ENCODE measurements around the gene CARS1.

Gene CARS1

DNA sequence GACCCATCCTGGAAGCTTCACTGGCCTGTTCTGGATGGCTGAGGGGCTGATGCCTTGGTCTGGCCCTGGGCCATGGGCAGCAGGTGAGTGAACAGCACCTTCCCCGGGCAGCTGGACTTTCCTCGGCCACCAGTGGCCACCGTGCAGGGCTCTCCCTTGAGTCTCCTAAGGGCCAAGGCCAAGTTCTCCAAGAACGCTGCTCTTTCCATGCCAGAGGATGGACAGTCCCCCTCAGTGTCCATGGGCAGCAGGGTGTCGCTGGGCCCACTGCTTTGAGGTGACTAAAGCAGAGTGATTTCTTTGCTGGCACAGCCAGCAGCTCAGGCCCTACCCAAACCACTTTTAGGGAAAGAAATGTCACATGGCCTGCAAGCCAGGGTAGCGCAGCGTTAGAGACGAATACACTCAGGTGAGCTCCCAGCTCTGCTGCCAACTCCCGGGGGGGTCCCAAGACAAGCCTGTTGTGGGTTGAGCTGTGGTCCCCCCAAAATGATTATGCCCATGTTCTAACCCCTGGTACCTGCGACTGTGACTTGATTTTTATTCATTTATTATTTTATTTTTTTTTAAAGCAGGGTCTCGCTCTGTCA lies 3.3 kb upstream of the CARS1 start:
- DNase-seq (ENCODE audit: low spot score), result no peak

- no peak for DNase-seq (ENCODE audit: low spot score)
Observed at GRCh38 chr11:3058753-3059664, 1.8 kb upstream of the CARS1 start.

- DNase-seq (ENCODE audit: low spot score), result peak; percentile 20
Observed at GRCh38 chr11:3056296-3057068, 741 bp downstream of the CARS1 start.

DNA sequence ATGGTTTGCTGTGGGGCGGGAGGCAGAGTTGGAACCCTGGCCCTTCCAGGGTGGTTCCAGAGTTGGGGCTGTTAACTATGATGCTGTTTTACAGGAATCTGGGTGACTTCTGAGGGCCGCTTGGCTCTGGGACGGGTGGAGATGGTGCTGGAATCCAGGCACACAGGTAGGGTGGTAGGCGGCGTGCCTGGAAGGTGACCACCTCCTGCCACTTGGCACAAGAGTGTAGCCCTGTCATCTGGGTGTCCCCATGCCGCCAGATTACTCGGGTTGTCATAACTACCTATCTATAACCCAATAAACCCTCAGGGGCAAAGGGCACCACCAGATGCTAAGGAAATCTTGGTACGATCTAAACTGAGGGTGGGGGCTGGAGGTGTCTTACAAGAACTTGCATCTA lies 1.3 kb downstream of the CARS1 start:
- DNase-seq (ENCODE audit: low spot score), result no peak

DNA sequence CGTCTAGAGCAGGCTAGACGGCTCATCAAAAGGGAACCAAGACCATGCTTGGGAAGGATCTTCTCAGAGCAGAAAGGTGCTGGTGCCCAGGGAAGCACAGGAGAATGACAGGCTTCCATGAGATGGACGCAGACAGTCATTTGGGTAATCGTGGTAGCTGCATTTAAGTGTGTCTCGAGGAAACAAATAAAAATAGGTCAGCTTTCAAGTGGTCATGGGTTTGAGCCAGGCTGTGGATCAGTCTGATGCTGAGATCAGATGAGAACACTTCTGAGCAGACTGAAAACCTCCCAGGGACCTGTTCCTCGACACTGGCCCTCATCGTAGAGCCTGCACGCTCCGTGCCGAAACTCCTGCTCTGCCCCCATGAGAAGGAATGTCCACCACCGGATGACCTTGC lies 4.7 kb downstream of the CARS1 start:
- no peak for DNase-seq (ENCODE audit: low spot score)

GRCh38 chr11:3052109-3052479 lies 5.1 kb downstream of the CARS1 start:
- DNase-seq (ENCODE audit: low spot score), result no peak

DNA sequence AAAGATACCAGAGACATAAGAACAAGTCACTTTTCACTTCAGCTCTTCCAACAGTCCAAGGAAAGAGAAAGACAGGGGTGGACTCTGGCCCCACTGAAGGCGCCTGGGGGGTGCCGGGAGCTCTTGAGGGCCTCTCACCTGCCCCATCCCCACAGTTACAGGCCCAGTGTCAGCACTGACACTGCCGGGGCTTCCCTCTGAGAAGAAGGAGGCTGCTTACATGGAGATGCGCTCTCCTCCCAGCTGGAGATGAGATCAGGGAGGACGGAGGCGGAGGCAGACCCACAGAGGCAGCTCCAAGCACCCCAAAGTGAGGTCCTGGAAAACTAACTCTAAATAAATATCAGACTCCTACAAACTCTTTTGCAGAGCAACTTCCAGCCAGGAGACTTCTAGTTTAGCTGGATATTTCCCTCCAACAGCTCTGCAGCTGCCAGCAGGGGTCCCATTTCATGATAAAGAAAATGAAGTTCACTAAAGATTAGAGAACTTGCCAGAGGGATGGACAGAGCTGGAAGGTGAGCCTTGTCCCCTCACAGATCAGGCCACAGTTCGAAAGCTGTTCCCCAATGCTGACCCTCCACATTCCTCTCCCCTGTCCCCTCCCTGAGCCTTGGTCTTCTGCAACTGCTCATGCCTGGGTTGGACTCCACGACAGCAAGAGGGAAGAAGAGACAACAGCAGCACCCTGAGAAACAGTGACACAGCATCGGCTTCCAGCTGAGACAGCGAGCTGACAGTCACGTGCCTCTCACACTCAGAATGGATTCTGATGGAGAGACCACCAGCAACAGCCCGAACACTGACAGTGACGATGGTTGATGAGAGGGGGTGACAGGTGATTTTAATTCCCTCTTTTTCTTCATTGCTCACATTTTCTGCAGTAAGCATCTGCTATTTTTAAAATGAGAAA lies 5.8 kb downstream of the CARS1 start:
- DNase-seq (ENCODE audit: low spot score), result no peak

DNA sequence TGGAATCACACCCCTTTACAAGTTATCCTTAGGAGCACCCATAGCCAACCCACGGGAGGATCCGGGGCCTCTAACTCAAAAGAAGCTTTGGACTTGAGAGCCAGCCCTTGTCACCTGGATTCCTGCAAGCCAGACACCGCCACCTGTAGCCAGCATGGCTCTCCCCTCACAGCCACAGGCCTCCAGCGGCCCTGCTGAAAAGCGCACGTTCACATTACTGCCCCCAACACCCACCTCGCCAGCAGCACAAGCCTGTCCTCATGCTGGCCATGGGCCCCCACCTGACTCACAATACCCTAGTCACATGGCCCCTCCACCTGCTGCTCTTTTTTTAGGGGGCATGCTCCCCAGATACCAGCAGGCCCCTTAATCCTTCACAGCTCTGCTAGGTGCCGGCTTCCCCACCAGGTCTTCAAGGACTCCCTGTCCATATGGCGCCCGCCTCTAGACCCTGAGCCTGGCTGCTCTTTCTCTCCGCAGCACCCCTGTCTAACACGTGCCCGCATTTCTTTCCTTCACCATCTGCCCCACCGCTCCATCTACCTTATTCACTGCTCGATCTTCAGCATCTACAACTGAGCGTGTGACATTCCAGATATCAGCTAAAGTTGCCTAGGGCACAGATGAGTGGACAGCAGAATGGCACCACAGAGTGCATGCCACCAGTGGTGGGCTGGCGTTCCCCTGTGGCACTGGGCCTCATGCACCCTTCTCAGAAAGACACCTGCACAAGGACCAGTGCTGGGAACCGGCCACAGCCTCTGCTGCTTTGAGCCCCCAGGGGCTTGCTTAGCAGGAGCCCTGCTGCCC lies 6.6 kb downstream of the CARS1 start:
- no peak for DNase-seq (ENCODE audit: low spot score)

- DNase-seq (ENCODE audit: low spot score), result peak; percentile 87
Observed at GRCh38 chr11:3049430-3050243, 7.6 kb downstream of the CARS1 start.

GRCh38 chr11:3047637-3048036 lies 9.6 kb downstream of the CARS1 start:
- no peak for DNase-seq (ENCODE audit: low spot score)

- no peak for DNase-seq (ENCODE audit: low spot score)
Observed at GRCh38 chr11:3046641-3047040, 10.6 kb downstream of the CARS1 start.

DNA sequence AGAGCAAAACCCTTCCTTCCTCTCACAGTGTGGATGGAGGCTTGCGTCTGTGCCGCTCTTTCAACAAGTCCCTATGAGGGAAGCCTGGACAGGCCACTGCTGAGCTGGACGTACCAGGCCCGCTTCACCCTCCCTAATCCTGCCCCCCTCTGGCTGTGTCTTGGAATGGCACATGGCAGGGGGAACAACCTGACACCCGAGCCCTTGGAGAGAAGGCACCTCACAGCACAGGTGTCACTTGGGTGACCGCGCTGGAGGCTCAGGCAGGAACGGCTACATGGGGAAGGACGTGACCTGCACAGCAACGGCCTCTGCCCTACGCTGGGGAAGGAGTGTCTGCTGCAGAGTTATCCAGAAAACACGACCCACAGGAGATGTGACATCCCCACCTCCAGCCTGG lies 11.0 kb downstream of the CARS1 start:
- no peak for DNase-seq (ENCODE audit: low spot score)

DNA sequence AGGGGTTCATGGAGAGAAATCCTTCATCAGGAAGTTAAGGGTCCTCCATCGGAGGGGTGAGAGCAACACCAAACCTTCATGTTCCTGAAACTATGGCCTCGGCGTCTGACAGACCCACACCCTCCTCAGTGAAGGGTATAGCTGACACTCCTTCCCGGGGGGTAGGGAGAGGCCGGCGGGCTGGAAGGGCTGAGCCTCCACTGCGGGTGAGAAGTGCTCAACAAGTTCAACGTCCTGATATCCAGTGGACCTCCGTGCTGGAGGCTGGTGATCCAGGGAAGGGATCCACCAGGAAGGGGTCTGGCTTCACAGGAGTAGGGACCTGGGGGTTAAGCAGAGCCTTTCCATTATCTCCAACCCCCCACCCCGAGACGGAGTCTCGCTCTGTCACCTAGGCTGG lies 12.3 kb downstream of the CARS1 start:
- DNase-seq (ENCODE audit: low spot score), result no peak

DNA sequence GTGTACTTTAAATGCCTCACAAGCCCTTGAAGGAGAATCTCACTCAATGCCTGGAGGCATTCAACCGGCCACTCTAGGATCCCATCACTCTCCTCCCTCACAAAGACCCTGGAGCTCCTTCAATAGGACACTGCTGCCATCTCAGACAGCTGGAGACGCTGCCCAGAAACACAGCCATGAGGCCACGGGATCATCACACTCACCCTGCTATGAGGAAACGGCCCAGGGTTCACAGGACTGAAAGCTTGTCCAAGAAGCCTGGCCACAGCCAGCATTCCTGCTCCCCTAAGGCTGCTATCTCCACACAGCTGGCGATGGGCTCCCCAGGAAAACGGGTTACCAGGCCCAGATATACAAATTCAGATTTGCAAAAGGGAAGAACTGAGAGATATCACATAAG lies 13.2 kb downstream of the CARS1 start:
- no peak for DNase-seq (ENCODE audit: low spot score)

GRCh38 chr11:3043315-3043871 lies 13.8 kb downstream of the CARS1 start:
- no peak for DNase-seq (ENCODE audit: low spot score)

GRCh38 chr11:3042496-3043314 lies 14.5 kb downstream of the CARS1 start:
- DNase-seq (ENCODE audit: low spot score), result no peak

GRCh38 chr11:3041699-3042441 lies 15.4 kb downstream of the CARS1 start:
- no peak for DNase-seq (ENCODE audit: low spot score)

- DNase-seq (ENCODE audit: low spot score), result no peak
Observed at GRCh38 chr11:3040881-3041280, 16.3 kb downstream of the CARS1 start.
